ENCODE results near the gene TECTB. TPM values are rescaled to one million over a fixed set of nuclear protein-coding genes. Genes with fewer than 3 reads are reported as not detected.

Gene TECTB
- total RNA-seq, 3 donors from 2014 or later: not detected

DNA sequence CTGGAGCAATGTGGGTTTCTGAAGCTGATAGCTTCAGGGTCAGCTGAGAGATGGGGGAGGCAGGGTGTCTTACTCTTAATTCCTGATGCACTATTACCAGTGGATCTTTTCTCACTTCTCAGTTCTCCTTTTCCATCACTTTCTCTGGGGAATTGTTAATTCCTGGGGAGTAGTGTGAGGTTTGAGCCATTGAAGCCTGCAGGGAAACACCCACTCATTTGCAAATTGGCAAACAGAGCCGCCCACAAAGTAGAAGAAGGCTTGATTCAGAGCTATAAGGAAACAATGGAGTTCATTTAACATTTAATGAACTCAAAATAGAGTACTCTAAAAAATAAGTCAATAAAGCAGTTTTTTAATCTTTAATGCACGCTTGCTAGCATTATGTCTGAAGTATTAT, 4.3 kb upstream of the TECTB start:
- H3K27me3 ChIP-seq: no peaks in the 10 kb centered on the region
- intact Hi-C loops (cut with DNase I; ENCODE audit: low total_unique reads): no loop called here
- H3K36me3 ChIP-seq: no peaks in the 10 kb centered on the region
- no peak overlapping the region for H3K4me3 ChIP-seq
- no peaks in the 10 kb centered on the region for H3K9me3 ChIP-seq
- no peak for DNase-seq (ENCODE audit: low spot score in 2 of 2)
- no peaks in the 10 kb centered on the region for H3K4me1 ChIP-seq
- no peak for TF ChIP-seq POLR2AphosphoS5 (IDR thresholded peaks at IDR 0.05)
- no peak for TF ChIP-seq CTCF (IDR thresholded peaks at IDR 0.05)
- no peak for TF ChIP-seq POLR2A (IDR thresholded peaks at IDR 0.05)
- H3K27ac ChIP-seq: no peak overlapping the region

GRCh38 chr10:112279433-112279832, 3.8 kb upstream of the TECTB start:
- intact Hi-C loops (cut with DNase I; ENCODE audit: low total_unique reads): no loop called here

GRCh38 chr10:112280205-112280921, 2.8 kb upstream of the TECTB start:
- Histone ChIP-seq H3K4me3 (no peak overlapping the region), H3K27ac (no peak overlapping the region), H3K27me3 (no peaks in the 10 kb centered on the region), H3K4me1 (no peaks in the 10 kb centered on the region), H3K9me3 (no peaks in the 10 kb centered on the region), H3K36me3 (no peaks in the 10 kb centered on the region)
- intact Hi-C loops (cut with DNase I; ENCODE audit: low total_unique reads): no loop called here
- no peak for DNase-seq (ENCODE audit: low spot score in 2 of 2)
- no peak for TF ChIP-seq CTCF (IDR thresholded peaks at IDR 0.05)

More at GRCh38 chr10:112279433-112279832, 3.8 kb upstream of the TECTB start:
- H3K4me3 ChIP-seq: no peak overlapping the region
- H3K4me1 ChIP-seq: no peaks in the 10 kb centered on the region
- no peaks in the 10 kb centered on the region for H3K27me3 ChIP-seq
- no peak for TF ChIP-seq CTCF (IDR thresholded peaks at IDR 0.05)
- no peak for TF ChIP-seq POLR2AphosphoS5 (IDR thresholded peaks at IDR 0.05)
- no peak for TF ChIP-seq POLR2A (IDR thresholded peaks at IDR 0.05)
- DNase-seq (ENCODE audit: low spot score in 2 of 2): no peak
- no peaks in the 10 kb centered on the region for H3K36me3 ChIP-seq
- no peaks in the 10 kb centered on the region for H3K9me3 ChIP-seq
- no peak overlapping the region for H3K27ac ChIP-seq

DNA sequence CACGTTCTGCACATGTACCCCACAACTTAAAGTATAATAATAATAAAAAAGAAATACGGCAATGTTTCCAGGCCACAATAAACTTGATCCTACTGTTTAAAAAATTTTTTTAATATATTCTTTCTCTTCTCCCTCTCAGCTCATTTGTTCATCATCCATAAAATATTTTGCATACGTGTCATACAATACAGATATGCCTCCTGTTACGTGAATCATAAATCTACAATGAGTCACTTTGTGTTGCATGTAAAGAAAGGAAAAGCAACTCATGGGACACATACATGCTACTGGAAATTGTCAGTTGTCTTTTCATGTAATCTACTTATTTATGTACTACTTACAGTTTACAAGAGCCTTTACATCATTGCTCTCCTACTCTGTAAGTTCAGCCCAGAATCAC, 1.1 kb upstream of the TECTB start:
- no peaks in the 10 kb centered on the region for H3K27me3 ChIP-seq
- no peak overlapping the region for H3K27ac ChIP-seq
- no peaks in the 10 kb centered on the region for H3K9me3 ChIP-seq
- intact Hi-C loops (cut with DNase I; ENCODE audit: low total_unique reads): no loop called here
- H3K36me3 ChIP-seq: no peaks in the 10 kb centered on the region
- no peaks in the 10 kb centered on the region for H3K4me1 ChIP-seq
- no peak overlapping the region for H3K4me3 ChIP-seq
- no peak for DNase-seq (ENCODE audit: low spot score in 2 of 2)
- no peak for TF ChIP-seq POLR2A (IDR thresholded peaks at IDR 0.05)
- TF ChIP-seq CTCF (IDR thresholded peaks at IDR 0.05): no peak
- TF ChIP-seq POLR2AphosphoS5 (IDR thresholded peaks at IDR 0.05): no peak

DNA sequence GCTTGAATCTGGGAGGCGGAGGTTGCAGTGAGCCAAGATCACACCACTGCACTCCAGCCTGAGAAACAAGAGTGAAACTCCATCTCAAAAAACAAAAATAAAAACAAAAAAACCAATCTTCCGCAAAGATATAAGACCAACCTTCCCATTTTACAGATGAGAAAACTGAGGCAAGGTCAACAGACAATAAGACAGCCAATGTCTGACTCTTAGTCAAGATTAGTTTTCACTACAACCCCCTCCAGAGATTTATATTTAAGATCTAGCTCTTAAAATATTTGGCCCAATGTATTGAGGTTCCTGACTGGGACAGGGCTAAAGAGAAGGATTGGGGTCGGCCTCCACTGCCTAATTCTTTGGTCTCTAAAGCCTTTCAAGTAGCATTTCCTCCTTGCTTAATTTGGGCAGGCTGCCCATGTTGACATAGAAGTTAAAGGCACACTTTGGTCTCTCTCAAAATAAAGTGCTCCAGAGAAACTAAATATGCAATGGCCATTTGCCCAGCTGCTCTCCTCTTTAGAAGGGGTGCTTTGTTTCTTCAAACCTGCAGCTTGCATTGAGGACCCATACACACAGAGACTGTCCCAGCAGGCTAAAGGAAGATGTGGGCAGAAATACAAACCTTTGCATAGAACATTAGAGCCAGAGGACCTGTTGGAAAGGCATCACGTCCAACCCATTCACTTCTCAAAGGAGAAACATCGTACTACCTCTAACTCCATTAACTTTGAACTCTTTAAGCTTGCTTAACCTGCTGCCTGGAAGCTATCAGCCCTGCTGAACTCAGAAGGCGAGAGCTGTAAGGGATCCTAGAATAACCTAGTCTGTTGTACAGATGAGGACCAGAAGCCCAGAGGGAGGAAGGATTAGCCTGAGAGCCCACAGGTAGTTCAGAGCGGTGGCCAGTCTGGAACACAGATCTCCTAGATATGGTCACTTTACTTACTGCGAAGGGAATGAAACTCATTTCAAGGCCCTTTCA, 3.9 kb downstream of the TECTB start:
- H3K4me3 ChIP-seq: no peak overlapping the region
- no peaks in the 10 kb centered on the region for H3K36me3 ChIP-seq
- H3K9me3 ChIP-seq: no peaks in the 10 kb centered on the region
- intact Hi-C loops (cut with DNase I; ENCODE audit: low total_unique reads): no loop called here
- no peaks in the 10 kb centered on the region for H3K4me1 ChIP-seq
- no peaks in the 10 kb centered on the region for H3K27me3 ChIP-seq
- TF ChIP-seq POLR2A (IDR thresholded peaks at IDR 0.05) (no peak), CTCF (IDR thresholded peaks at IDR 0.05) (no peak), POLR2AphosphoS5 (IDR thresholded peaks at IDR 0.05) (no peak)
- H3K27ac ChIP-seq: no peak overlapping the region
- no peak for DNase-seq (ENCODE audit: low spot score in 2 of 2)
